Measurements from ENCODE around the gene UAP1L1. TPM values are rescaled to one million over a fixed set of nuclear protein-coding genes. Genes with fewer than 3 reads are reported as not detected.

Gene UAP1L1
- total RNA-seq, 1 donor from 2014 or later = 0.57 TPM

- Mint-ChIP-seq H3K36me3 (ENCODE audit: insufficient read depth) (no peaks in the 10 kb centered on the region), H3K9me3 (ENCODE audit: low read depth) (no peaks in the 10 kb centered on the region), H3K27ac (no peak overlapping the region), H3K27me3 (peaks cover 45% of the 10 kb centered on the region), H3K4me1 (ENCODE audit: low read depth) (peaks cover 2% of the 10 kb centered on the region), H3K4me3 (ENCODE audit: low read depth) (no peak overlapping the region)
- no peak for DNase-seq (ENCODE audit: low spot score, unreplicated experiment)
- TF ChIP-seq CTCF (IDR thresholded peaks at IDR 0.05; ENCODE audit: unreplicated experiment) = no peak
Observed at GRCh38 chr9:137052998-137053943, 24.0 kb upstream of the UAP1L1 start.

GRCh38 chr9:137053944-137054931, 23.1 kb upstream of the UAP1L1 start, which contains the start of gene ENTPD2:
ENTPD2 (minus strand) TSS chr9:137054061; CDS start chr9:137053997, 64 bp downstream.
- Mint-ChIP-seq H3K27me3 (peaks cover 52% of the 10 kb centered on the region), H3K36me3 (ENCODE audit: insufficient read depth) (no peaks in the 10 kb centered on the region), H3K4me3 (ENCODE audit: low read depth) (peak within 1 kb of the TSS; percentile 16), H3K4me1 (ENCODE audit: low read depth) (peaks cover 2% of the 10 kb centered on the region), H3K27ac (no peak within 1 kb of the TSS), H3K9me3 (ENCODE audit: low read depth) (no peaks in the 10 kb centered on the region)
- DNase-seq (ENCODE audit: low spot score, unreplicated experiment) = no peak
- TF ChIP-seq CTCF (IDR thresholded peaks at IDR 0.05; ENCODE audit: unreplicated experiment) = no peak

- H3K9me3 Mint-ChIP-seq (ENCODE audit: low read depth) = no peaks in the 10 kb centered on the region
- no peak for DNase-seq (ENCODE audit: low spot score, unreplicated experiment)
- H3K4me3 Mint-ChIP-seq (ENCODE audit: low read depth) = no peak overlapping the region
- H3K27me3 Mint-ChIP-seq = peaks cover 45% of the 10 kb centered on the region
- no peak overlapping the region for H3K27ac Mint-ChIP-seq
- peaks cover 2% of the 10 kb centered on the region for H3K4me1 Mint-ChIP-seq (ENCODE audit: low read depth)
- no peak for TF ChIP-seq CTCF (IDR thresholded peaks at IDR 0.05; ENCODE audit: unreplicated experiment)
- no peaks in the 10 kb centered on the region for H3K36me3 Mint-ChIP-seq (ENCODE audit: insufficient read depth)
Observed at GRCh38 chr9:137054932-137055384, 22.4 kb upstream of the UAP1L1 start.

GRCh38 chr9:137055385-137056364, 21.6 kb upstream of the UAP1L1 start:
- H3K4me3 Mint-ChIP-seq (ENCODE audit: low read depth) = no peak overlapping the region
- H3K36me3 Mint-ChIP-seq (ENCODE audit: insufficient read depth) = no peaks in the 10 kb centered on the region
- no peak overlapping the region for H3K27ac Mint-ChIP-seq
- peaks cover 41% of the 10 kb centered on the region for H3K27me3 Mint-ChIP-seq
- H3K4me1 Mint-ChIP-seq (ENCODE audit: low read depth) = peaks cover 2% of the 10 kb centered on the region
- no peak for TF ChIP-seq CTCF (IDR thresholded peaks at IDR 0.05; ENCODE audit: unreplicated experiment)
- no peak for DNase-seq (ENCODE audit: low spot score, unreplicated experiment)
- H3K9me3 Mint-ChIP-seq (ENCODE audit: low read depth) = no peaks in the 10 kb centered on the region
